HepG2 (cell line): ENCODE data around the gene SLC22A23. TPM values are rescaled to one million over a fixed set of nuclear protein-coding genes. Genes with fewer than 3 reads are reported as not detected.

Source experiments
- CHD4 ChIP-seq: fragments of 200-600 bp; sonication (generic); IDR thresholded peaks from 2 replicates; pipeline ENCODE4 v1.7.0; 2017; ENCODE audit warnings: mild to moderate bottlenecking, low read length, borderline replicate concordance
- CREB3 ChIP-seq: sonication (generic); formaldehyde crosslinking; IDR thresholded peaks from 2 replicates; pipeline ENCODE4 v1.5.0; 2020; ENCODE audit warnings: missing genetic modification reagents
- DDIT3 ChIP-seq: sonication (generic); formaldehyde crosslinking; IDR thresholded peaks from 2 replicates; pipeline ENCODE4 v1.4.0; 2020; ENCODE audit warnings: mild to moderate bottlenecking, missing genetic modification reagents
- DMTF1 ChIP-seq: sonication (generic); formaldehyde crosslinking; IDR thresholded peaks from 2 replicates; pipeline ENCODE4 v1.4.0; 2020; ENCODE audit warnings: mild to moderate bottlenecking, missing genetic modification reagents
- FOSL2 ChIP-seq: sonication (generic); formaldehyde crosslinking; IDR thresholded peaks from 2 replicates; pipeline ENCODE4 v1.4.0; 2020; ENCODE audit warnings: missing genetic modification reagents
- FOXP4 ChIP-seq: sonication (generic); formaldehyde crosslinking; IDR thresholded peaks from 2 replicates; pipeline ENCODE4 v1.4.0; 2020; ENCODE audit warnings: missing genetic modification reagents
- MEIS2 ChIP-seq: sonication (generic); formaldehyde crosslinking; IDR thresholded peaks from 2 replicates; pipeline ENCODE4 v1.9.0; 2021; ENCODE audit warnings: mild to moderate bottlenecking, missing genetic modification reagents
- RCOR2 ChIP-seq: IDR thresholded peaks from 2 replicates; pipeline ENCODE4 v1.6.1; 2016; ENCODE audit warnings: missing biosample characterization, missing genetic modification reagents
- STAG1 ChIP-seq: sonication (generic); formaldehyde crosslinking; IDR thresholded peaks from 2 replicates; pipeline ENCODE4 v1.4.0; 2020; ENCODE audit warnings: missing genetic modification reagents
- TOPORS ChIP-seq: sonication (generic); formaldehyde crosslinking; IDR thresholded peaks from 2 replicates; pipeline ENCODE4 v1.8.0; 2023; ENCODE audit warnings: mild to moderate bottlenecking, missing genetic modification reagents
- ZMYM2 ChIP-seq: sonication (generic); formaldehyde crosslinking; IDR thresholded peaks from 2 replicates; pipeline ENCODE4 v1.8.0; 2022; ENCODE audit warnings: mild to moderate bottlenecking, missing genetic modification reagents
- ZNF101 ChIP-seq: sonication (generic); formaldehyde crosslinking; IDR thresholded peaks from 2 replicates; pipeline ENCODE4 v1.4.0; 2020; ENCODE audit warnings: mild to moderate bottlenecking, low read depth, missing genetic modification reagents, borderline replicate concordance
- ZNF501 ChIP-seq: sonication (generic); formaldehyde crosslinking; IDR thresholded peaks from 2 replicates; pipeline ENCODE4 v1.5.1; 2020; ENCODE audit warnings: mild to moderate bottlenecking, moderate library complexity, missing genetic modification reagents
- ZNF569 ChIP-seq: sonication (generic); formaldehyde crosslinking; IDR thresholded peaks from 2 replicates; pipeline ENCODE4 v1.5.0; 2020; ENCODE audit warnings: mild to moderate bottlenecking, missing genetic modification reagents, moderate library complexity, borderline replicate concordance
- ZNF570 ChIP-seq: sonication (generic); formaldehyde crosslinking; IDR thresholded peaks from 2 replicates; pipeline ENCODE4 v1.4.0; 2020; ENCODE audit warnings: mild to moderate bottlenecking, missing genetic modification reagents, borderline replicate concordance
- ZNF597 ChIP-seq: sonication (generic); formaldehyde crosslinking; IDR thresholded peaks from 2 replicates; pipeline ENCODE4 v1.5.0; 2020; ENCODE audit warnings: missing genetic modification reagents
- ZNF878 ChIP-seq: sonication (generic); formaldehyde crosslinking; IDR thresholded peaks from 2 replicates; pipeline ENCODE4 v1.8.1; 2023; ENCODE audit warnings: mild to moderate bottlenecking, missing genetic modification reagents, moderate library complexity
- ZSCAN20 ChIP-seq: sonication (generic); formaldehyde crosslinking; IDR thresholded peaks from 2 replicates; pipeline ENCODE4 v1.4.0; 2020; ENCODE audit warnings: missing genetic modification reagents, mild to moderate bottlenecking, borderline replicate concordance
- polyA plus RNA-seq, 8 experiments: library from polyadenylated mRNA; depleted of rRNA in 3 of 8; stranded (reverse) in 7 of 8; unstranded in 1 of 8; fragments of >200 nt; fragmentation: Illumina TruSeq in 4 of 8; extraction: Trizol in 4 of 8; gene quantifications; 2 replicates each; pipeline versions ENCODE4 v1.2.1 to v1.2.3, GENCODE V29; 2011 to 2016; ENCODE audit warnings: low read depth in 4 of 8, missing spikeins in 1 of 8, mixed read lengths in 1 of 8; ENCODE audit not compliant: insufficient read depth in 1 of 8
- total RNA-seq, 5 experiments: library from RNA; depleted of rRNA; stranded (reverse); fragments of >200 nt; fragmentation: Illumina TruSeq; extraction: Trizol; gene quantifications; 2 replicates each; pipeline ENCODE4 v1.2.3, GENCODE V29; 2016; ENCODE audit warnings: low read depth in 1 of 5
- TF ChIP-seq, protein P1 (sequence below): sonication (generic); formaldehyde crosslinking; IDR thresholded peaks from 2 replicates; pipeline ENCODE4 v1.5.0; 2020; ENCODE audit warnings: missing genetic modification reagents
- TF ChIP-seq, protein P2 (sequence below): sonication (generic); formaldehyde crosslinking; IDR thresholded peaks from 2 replicates; pipeline ENCODE4 v1.4.0; 2020; ENCODE audit warnings: missing genetic modification reagents, borderline replicate concordance

The SLC22A23 gene
- total and polyA plus RNA-seq, 2 of the 13 experiments (the other 11 are each of a cell fraction or from before 2014, with no cell fraction given): 11.8 to 17.5 TPM

GRCh38 chr6:3356056-3356823 is 100.6 kb downstream of the SLC22A23 start (continued):
- no peak for TF ChIP-seq DMTF1 (CRISPR knock-in tag)
- TF ChIP-seq, protein P1, sequence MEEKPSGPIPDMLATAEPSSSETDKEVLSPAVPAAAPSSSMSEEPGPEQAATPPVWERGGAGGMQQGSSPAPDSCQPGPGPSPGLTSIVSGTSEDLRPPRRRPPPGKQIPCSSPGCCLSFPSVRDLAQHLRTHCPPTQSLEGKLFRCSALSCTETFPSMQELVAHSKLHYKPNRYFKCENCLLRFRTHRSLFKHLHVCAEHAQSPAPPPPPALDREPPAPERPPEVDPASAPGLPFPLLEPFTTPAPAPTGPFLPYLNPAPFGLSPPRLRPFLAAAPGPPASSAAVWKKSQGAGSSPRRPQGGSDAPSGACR (CRISPR knock-in tag): no peak
- no peak for TF ChIP-seq ZNF101 (CRISPR knock-in tag)
- TF ChIP-seq ZNF569 (CRISPR knock-in tag): no peak
- no peak for TF ChIP-seq ZNF501 (CRISPR knock-in tag)
- TF ChIP-seq ZNF570 (CRISPR knock-in tag): no peak
- 0 out of 2 replicates have a peak, but pooled peaks have one; percentile 28 for TF ChIP-seq CREB3 (CRISPR knock-in tag)
- TF ChIP-seq ZMYM2 (CRISPR knock-in tag): no peak
- TF ChIP-seq RCOR2 (CRISPR knock-in tag): no peak; the same call in 1 of the 2 replicates
- TF ChIP-seq TOPORS (CRISPR knock-in tag): no peak
- TF ChIP-seq CHD4: peak; percentile 49; the same call in 1 of the 2 replicates
- no peak; the same call in 1 of the 2 replicates for TF ChIP-seq FOSL2 (CRISPR knock-in tag)
- TF ChIP-seq DDIT3 (CRISPR knock-in tag): no peak
- no peak for TF ChIP-seq ZNF878 (CRISPR knock-in tag)
- TF ChIP-seq ZNF597 (CRISPR knock-in tag): no peak
- TF ChIP-seq, protein P2, sequence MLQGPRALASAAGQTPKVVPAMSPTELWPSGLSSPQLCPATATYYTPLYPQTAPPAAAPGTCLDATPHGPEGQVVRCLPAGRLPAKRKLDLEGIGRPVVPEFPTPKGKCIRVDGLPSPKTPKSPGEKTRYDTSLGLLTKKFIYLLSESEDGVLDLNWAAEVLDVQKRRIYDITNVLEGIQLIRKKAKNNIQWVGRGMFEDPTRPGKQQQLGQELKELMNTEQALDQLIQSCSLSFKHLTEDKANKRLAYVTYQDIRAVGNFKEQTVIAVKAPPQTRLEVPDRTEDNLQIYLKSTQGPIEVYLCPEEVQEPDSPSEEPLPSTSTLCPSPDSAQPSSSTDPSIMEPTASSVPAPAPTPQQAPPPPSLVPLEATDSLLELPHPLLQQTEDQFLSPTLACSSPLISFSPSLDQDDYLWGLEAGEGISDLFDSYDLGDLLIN (CRISPR knock-in tag): no peak
- peak; percentile 25 for TF ChIP-seq FOXP4 (CRISPR knock-in tag)
- no peak for TF ChIP-seq STAG1 (CRISPR knock-in tag)
- TF ChIP-seq ZSCAN20 (CRISPR knock-in tag): no peak
- TF ChIP-seq MEIS2 (CRISPR knock-in tag): no peak; the same call in 1 of the 2 replicates
